ENCODE results near the gene MACROD2.

DNA sequence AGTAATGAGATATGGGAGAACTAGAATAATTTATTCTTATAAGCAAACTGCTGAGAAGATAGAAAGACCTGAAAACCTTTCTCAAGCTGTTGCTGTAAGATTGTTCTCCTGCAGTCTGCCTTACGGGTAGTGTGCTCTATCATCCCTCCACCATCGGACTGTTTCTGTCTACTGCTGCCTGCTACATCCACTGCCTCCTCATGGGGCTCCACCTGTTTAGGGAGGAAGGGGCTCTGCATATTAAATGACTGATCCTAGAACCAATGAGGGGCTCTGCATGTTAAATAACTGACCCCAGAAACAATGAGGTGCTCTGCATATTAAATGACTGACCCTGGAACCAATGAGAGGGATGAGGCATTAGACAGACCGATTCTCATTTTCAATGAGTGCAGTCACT lies 1923.3 kb downstream of the MACROD2 start:
- no peak for TF ChIP-seq POLR2A (IDR thresholded peaks at IDR 0.05)
- TF ChIP-seq, protein P1, sequence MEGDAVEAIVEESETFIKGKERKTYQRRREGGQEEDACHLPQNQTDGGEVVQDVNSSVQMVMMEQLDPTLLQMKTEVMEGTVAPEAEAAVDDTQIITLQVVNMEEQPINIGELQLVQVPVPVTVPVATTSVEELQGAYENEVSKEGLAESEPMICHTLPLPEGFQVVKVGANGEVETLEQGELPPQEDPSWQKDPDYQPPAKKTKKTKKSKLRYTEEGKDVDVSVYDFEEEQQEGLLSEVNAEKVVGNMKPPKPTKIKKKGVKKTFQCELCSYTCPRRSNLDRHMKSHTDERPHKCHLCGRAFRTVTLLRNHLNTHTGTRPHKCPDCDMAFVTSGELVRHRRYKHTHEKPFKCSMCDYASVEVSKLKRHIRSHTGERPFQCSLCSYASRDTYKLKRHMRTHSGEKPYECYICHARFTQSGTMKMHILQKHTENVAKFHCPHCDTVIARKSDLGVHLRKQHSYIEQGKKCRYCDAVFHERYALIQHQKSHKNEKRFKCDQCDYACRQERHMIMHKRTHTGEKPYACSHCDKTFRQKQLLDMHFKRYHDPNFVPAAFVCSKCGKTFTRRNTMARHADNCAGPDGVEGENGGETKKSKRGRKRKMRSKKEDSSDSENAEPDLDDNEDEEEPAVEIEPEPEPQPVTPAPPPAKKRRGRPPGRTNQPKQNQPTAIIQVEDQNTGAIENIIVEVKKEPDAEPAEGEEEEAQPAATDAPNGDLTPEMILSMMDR (IDR thresholded peaks at IDR 0.05), result no peak
